NCI-H774 (cell line): ENCODE results near the gene PPFIBP1.
"Not testable (repeated sequence)": the region's sequence is repeated elsewhere in the genome, so short reads cannot be mapped to it uniquely, and the experiment has no call there.

ENCODE experiments used
- DNase-seq: peaks from one replicate; lab custom pipeline; 2025; lab: John Stamatoyannopoulos, UW

Gene PPFIBP1

DNA sequence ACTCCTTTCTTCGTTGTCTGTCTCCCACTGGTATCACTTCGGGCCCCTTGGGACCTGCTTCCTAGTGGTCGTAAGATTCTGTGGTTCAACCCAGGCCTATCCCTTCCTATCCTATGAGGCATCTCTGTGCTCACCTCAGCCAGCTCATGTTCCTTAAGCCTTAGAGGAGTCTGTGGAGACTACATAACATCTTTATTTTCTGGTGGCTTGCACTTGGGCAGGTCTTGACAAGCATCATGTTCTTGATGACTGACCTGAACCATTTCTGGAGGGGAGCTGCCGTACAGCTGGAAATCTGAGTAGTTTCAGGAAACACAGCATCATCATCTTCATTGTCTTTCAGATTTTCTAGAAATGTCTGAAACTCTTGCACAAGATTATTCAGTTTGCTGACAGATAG is 69.3 kb downstream of the PPFIBP1 start:
- no peak for DNase-seq

DNA sequence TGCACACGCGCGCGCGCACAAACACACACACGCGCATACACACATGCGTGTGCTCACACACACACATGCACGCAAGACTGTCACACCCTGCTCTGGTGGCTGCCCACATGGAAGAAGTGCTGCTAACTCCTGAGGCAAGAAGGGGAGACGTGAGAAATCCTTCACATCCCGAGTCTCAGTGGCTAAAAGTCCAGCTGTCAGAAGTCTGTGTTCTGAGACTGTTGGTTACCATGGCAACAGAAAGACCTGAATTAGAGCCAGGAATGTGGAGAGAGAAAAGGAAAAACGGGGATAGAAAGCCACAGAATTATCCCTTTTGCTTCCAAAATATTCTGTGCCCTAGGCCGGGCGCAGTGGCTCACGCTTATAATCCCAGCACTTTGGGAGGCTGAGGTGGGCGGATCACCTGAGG is 71.2 kb downstream of the PPFIBP1 start:
- no peak for DNase-seq

DNA sequence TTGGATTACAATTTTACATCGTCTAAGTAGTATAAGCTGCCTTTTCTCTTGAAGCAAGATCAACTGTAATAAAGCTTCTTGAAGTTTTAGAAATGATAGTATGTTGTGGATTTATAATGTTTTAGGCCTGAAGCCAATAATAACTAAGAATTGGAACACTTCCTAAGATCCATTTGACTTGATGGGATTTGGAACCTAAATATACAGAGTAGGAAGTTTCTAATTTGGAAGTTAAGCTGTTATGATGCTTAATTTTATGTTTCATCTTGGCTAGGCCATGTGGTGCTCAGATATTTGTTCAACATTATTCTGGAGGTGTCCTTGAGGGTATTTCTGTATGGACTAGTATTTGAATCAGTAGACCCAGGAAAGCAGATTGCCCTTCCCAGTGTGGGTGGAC is 74.9 kb downstream of the PPFIBP1 start:
- DNase-seq, result not testable (repeated sequence)

DNA sequence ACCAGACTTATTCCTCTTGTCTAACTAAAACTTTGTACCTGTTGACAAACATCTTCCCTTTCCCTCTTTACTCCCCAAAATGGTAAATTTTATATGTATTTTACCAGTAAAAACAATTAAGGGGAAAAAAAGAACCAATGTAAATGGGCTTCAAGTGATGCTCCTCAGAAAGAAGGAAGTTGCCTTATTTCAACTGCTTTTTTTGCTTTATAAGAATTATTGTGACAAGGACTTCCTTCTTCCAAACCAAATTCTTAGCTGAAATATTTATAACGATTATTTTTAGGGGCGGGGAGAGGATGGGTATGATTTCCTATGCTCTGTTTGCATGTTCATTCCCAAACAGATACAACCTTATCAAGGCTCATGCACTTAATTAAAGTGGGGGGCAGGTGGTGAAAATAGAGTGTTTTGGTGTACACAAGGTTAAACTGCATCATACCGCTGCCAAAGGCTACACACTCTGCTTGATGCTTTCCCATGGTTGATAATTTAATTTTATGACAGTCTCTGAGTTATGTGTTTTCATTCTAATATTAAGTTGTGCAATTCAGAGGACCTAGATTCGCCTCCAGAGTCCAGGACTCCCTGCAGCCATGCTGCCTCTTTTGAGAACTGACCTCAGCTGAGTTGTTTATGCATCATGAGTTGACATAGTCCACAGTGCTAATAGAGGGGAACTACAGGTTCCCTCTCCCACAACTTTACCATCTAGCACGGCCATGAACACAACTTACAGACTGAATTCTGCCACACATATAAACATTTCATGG is 77.2 kb downstream of the PPFIBP1 start:
- DNase-seq, result not testable (repeated sequence)

DNA sequence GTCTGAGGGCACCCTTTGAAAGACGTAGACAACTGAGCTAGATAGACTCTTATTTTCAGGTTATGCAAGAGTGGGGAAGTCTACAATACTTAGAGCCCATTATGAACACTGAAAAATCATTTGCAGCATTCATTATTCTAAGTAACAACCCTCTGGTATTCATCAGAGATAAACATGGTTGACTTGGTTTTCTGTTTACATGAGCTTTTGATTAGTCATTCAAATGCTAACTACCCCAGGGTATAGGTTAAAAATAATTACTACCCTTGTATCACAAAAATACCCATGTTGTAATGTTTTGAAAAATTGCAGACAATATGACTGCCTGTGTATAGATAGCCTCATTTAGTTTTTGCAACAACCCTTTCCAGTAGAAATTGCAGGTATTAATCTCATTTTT is 78.5 kb downstream of the PPFIBP1 start:
- DNase-seq, result no peak

DNA sequence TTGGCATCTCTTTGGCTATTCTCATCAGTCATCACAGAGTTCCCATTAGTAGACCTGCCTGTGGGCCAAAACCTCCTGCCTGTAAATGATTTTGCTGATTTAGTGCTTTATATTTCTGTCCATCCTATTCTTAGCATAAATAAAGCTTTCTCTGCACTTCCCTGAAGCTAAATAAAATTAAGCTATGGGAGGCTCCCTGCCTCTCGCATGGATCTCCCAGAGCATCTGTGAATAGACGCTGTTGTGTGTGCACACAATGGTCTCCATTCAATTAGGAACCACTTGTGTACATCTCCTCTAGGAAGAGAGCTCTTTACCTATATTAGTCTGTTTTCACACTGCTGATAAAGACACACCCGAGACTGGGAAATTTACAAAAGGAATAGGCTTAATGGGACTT is 80.4 kb downstream of the PPFIBP1 start:
- DNase-seq, result no peak

DNA sequence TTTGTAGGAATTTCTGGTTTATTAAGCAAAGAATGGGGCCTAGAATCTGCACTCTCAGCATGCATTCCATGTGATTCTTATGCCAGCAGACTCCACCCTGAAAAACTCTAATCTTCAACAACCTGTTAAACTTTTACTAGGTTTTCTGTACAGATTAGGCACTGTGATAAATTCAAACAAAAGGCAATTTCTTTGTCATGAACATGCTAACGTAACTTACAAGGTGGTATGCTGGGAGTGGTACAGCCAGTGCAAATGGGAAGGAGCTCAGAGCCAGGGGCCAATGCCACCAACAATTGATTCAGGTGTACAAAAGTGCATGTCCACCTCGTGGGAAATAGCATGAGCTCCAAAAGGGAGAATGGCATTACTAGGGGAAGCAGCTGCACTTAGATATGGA is 83.0 kb downstream of the PPFIBP1 start:
- no peak for DNase-seq

DNA sequence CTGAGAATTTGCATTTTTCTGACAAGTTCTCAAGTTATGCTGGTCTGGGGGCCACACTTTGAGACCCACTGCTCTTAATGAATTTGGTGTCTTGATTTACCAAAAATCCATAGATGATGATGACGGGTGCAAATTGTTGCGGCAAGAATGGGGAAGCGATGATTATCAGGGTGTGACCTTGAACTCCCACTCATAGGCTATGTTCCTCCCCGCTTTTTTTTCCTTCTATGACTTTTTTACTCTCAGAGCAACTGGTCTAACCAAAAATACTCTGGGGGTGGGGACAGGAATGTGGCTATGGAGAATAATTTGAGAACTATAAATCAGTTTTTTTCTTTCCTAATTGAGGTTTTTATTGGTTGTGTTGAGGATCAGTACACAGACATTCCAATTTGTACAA is 83.6 kb downstream of the PPFIBP1 start:
- DNase-seq, result no peak

DNA sequence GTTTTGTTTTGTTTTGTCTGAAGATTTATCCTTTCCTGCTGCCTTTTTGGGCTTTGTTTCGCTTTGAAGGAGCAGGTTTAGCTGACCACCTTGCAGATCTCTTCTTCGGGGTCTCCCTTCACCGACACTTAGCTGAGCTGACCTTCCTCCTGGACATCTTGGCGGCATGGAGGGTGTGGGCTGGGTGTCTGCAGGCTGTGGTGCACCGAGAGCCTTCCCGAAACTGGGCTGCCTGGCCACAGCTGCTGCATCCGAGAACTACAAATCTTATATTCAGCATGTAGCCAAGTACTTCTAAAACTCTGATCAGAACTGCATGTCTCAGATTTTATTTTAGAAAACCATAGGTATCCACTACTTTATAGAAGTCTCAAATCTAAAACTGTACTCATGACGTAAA is 84.9 kb downstream of the PPFIBP1 start:
- no peak for DNase-seq

DNA sequence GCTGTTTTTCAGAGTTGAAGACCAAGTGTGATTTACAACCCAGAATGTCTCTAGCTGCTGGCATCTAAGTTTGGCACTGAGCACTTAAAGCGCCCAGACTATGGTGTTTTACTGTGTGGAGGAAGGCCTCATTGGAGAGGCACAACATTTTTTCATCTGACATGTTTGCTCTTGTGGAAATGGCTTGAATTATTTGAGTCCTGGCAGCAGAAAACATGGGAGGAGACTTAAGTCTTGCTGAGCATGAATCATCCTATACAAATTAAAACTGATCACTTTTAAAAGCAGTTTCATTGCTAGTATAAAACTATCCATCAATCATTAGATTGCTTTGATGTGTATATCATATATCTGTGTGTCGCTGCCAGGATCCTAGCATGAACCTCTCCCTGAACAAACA is 86.4 kb downstream of the PPFIBP1 start:
- no peak for DNase-seq

DNA sequence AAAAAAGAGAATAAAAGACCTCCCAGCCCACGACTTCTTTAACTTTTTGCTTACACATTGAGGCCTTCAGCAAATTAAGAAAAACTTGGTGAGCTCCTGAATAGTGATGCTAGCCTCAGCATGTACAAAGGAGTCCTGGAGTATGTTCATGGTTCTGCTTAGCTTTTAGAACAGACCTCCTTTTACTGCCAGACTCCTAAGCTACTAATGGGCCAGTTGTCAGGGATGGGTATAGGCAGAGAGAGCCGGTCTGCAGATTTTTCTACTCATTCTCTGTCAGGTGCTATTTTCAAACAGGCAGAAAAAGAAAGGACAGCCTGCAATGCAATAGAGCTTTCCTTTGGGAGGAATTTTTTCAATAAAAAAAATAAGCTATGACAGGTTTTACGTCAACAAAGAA is 90.4 kb downstream of the PPFIBP1 start:
- DNase-seq, result no peak

DNA sequence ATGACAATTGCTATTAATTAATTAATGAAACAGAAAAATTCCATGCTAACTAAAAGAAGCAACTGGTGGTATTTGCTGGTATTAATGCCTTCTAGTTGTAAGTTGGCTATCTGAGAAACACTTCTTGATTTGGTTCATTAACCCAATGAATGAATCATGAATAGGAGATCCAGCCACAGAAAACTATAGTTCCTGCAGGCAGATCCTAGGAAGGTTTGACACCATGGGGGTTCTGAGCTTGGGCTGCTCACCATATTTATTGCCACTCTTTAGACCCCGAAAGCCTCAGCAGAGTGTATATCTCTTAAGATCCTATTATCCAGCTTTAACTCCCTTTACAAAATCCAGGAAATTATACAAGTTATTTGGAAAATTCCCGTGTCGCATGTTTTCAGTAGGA is 90.9 kb downstream of the PPFIBP1 start:
- no peak for DNase-seq

DNA sequence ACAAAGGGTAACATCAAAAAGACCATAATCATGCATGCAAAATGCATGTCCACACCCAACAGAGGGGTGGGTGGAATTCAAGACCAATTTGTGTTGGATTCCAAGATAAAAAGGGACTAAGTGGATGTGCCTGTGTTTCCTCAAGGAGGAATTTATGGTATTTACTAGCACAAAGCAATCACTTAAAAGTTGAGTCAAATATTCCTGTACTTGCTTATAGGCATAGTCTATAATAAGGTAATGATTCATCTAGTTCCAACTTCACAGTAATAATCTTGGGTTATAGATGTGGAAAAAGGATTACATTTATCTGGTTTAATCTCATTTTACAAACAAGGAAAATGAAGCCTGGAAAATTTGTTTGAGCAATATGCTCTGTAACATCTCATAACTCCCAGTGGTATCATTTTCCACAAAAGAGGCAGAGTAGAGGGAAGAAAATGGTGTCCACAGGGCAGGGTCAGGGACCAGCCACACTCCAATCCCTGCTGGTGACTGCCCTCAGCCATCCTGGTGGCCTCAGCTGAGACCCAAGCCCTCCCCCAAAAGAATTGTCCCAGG is 91.4 kb downstream of the PPFIBP1 start:
- DNase-seq, result no peak

DNA sequence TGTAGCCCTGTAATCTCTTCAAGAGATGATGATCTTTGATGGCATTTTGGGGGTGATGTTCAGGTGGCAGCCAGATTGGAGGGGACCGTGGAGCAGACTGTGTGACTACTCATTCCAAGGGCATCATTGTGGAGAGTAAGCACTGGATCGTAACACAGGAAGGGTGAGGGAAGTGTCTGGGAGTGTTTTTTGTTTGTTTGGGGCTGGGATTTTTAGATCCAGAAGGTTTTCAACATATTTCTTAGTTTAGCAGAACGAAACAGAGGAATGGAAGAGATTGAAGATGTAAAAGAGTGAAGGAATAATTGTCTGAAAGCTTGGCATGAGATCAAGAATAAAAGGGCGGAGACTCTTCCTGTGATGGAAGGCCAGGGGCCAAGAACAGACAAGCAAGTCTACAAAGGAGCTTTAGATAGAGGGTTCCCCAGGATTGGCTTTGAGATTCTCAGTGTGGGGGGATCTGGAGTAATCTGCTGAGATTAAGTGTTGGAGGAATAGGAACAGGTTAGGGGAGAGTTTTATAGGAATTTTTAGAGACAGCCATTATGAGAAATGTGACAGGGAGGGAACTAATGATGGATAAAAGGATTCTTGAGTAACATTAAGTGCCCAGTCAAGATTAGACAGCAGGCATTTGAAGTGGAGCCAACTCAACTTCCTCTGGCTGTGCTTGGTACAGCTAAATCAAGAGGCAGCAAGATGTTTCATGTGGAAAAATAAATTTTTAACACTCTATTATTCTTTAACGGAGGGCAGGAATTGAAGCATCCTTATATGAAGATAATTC is 92.5 kb downstream of the PPFIBP1 start:
- DNase-seq, result no peak

DNA sequence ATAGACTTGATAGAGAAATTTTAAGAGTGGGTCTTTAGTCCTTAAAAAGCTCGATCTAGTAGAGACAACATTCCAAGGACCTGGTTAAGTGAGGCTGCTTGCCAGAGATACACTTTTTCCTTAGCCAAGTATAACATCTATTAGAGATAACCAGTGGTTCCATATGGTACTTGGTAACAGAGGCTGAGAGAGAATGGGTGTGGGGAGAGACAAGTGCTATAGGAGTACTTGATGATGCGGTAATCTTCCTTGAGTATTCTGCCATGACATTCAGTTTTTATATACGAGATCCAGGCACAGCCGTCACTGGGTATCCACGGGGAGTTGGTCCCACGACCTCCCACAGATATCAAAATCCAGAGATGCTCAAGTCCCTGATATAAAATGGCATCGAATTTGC is 94.8 kb downstream of the PPFIBP1 start:
- DNase-seq, result no peak

DNA sequence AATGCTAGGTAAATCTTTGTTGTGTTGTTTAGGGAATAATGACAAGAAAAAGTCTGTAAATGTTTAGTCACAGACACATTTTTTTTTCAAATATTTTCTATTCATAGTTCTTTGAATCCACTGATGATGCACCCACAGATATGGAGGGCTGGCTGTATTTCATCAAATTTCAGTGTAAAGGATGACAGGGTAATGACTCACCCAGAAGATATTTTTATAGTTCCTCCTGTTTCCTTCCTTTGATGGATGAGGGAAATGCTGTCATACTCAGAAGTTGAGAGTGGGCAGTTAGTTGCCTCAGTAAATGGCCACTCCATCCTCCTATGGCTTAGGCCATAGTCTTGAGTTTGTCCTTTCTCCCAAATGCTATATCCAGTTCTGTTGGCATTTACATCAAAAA is 95.3 kb downstream of the PPFIBP1 start:
- no peak for DNase-seq

DNA sequence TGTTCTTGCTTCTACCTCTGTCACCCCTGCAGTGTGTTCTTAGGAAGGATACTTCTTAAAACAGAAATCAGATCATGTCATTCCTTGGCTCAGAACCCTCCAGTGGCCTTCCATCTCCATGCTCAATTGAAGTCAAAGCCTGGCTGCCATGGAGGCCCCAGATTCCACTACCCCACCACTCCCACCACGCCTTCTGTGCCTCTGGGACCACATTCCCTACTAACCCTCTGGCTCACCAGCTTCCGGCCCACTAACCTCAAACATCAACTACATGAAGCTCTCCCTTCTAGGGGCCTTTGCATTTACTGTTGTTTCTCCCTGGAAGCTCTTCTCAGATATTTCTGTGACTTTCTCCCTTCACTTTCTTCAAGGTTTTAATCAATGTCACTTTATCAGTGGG is 96.1 kb downstream of the PPFIBP1 start:
- no peak for DNase-seq

DNA sequence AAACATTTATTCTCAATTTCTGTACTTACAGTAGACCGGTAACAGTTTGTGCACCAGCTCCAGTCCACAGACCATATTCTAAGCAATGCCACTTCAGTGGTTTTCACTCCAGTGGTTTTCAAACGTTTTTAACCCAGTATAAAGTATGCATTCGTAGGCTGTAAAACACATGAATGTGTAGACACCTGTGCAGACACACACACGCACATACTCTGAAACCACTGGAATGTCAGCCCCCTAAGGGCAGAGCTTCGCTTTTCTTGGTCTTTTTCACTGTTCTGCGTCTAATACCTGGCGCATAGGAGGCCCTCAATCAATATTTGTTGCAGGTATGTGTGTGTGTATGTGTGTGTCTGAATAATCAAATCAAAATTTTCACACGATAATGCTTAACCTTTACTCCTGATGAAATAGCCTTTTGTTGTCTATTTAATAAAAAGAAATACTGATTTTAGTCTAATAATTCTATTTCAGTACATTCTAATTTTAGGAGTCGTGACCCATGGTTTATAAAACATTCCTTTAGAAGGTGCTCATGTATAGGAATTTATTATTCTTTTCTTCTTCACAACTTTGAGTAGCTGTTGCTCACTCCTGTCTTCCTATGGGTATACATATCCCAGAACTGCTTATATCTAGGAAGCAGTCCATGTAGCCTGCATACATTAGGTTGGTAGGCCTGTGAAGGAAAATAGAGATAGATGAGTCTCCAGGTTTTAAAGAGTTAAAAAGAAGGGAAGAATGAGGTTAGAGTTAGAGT is 98.6 kb downstream of the PPFIBP1 start:
- no peak for DNase-seq

DNA sequence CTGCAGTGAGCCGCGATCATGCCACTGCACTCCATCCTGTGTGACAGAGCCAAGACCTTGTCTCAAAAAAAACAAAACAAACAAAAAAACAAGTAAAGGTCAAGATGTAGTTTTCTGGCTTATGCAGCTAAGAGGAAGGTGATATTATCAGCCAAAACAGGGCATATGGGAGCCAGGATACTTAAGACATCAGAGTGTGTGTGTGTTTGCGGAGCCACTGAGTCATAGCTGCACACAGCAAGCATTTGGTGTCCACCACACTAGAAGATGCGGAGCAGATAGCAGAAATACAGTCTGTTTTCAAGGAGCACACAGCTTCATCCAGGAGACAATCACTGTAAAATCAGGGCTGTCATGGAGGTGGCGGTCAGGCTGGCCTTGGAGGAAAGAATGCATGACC is 99.6 kb downstream of the PPFIBP1 start:
- DNase-seq, result no peak

DNA sequence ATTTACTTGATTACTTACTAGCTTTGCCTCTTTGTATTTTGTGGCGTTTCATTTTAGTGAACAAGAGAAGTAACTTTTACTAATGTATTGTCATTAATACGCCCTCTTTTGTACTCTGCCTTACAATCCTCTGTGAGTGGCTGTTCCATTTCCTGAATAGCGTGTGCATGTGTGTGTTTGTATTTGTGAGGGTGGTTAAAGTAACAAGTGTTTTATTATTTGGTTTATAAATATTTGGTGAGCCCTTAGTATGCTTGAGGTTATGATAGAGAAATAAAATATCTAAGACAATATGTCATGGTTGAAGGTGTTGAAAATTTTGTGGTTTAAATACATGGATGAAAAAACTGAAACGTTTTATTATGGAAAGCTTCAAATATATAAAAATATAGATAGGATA is 100.6 kb downstream of the PPFIBP1 start:
- no peak for DNase-seq

DNA sequence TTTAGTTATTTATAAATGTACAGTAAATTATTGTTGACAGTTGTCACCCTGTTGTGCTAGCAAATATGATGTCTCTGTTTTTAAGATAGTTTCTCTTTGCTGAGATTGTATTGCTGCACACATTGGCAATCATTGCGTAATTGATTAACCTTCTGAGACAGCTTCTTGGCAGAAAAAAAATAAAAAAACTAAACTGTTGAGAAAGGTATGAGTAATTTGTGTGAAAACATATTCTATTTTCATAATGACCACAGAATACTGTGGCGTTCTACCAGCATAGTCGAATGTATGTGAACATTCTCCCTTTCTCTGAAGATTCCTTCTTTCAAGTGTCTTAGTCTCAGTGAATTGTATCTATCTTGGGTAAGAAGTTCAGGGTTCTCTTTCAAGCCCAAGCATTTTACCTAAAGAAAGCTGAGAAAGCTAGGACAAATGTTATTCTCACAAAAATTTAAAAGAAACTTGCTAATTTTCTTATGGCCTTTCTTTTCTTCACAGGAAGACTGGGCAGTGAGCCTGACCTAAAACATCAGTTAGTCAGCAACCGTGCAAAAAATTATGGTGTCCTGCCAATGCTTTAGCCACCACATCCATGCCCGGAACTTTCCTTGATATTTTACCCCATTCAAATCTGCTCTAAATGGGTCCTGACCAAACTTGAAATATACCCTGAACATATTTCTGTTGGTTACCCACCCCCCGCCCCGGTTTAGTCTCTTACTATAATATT is 103.3 kb downstream of the PPFIBP1 start:
- no peak for DNase-seq
